IMR-90 (cell line): Measurements from ENCODE around the gene TBC1D12. TPM values are rescaled to one million over a fixed set of nuclear protein-coding genes. Genes with fewer than 3 reads are reported as not detected.

Experiments
- ATAC-seq: fragments of 200-7000 bp; cut with Tn5 transposase; 2 replicates; pipeline ENCODE4 v1.9.1; 2020; ENCODE audit warnings: low read depth, mild to moderate bottlenecking, moderate library complexity
- BruUV-seq: library from RNA; stranded (reverse); fragments of 400-500 nt; replicated peaks from 2 replicates; lab custom pipeline; 2021; lab: Mats Ljungman, UMichigan
- CTCF ChIA-PET: fragments of 300-600 bp; formaldehyde crosslinking; extraction: SDS; loops from one replicate; lab custom pipeline; 2021; ENCODE audit warnings: antibody characterized with exemption; lab: Yijun Ruan, JAX
- POLR2A ChIA-PET: fragments of 300-600 bp; sonication (Branson Sonifier 250); formaldehyde crosslinking; loops from one replicate; lab custom pipeline; 2022; ENCODE audit warnings: antibody characterized with exemption; ENCODE audit not compliant: unreplicated experiment; lab: Charles Lee
- DNase-seq: peaks from one replicate; pipeline ENCODE4 v3.0.0; 2013
- H2AFZ ChIP-seq: replicated peaks from 2 replicates; pipeline ENCODE3; 2013; ENCODE audit warnings: low read length, mild to moderate bottlenecking; ENCODE audit not compliant: poor library complexity
- H2AK5ac ChIP-seq: 2 replicates; pipeline ENCODE4 v1.6.1; 2013; ENCODE audit warnings: low read depth, low read length, inconsistent platforms
- H2AK9ac ChIP-seq: replicated peaks from 2 replicates; pipeline ENCODE3; 2013; ENCODE audit warnings: mild to moderate bottlenecking, low read depth, low read length, moderate library complexity; ENCODE audit not compliant: poor library complexity
- H2BK120ac ChIP-seq: 2 replicates; pipeline ENCODE4 v1.6.1; 2013; ENCODE audit warnings: low read depth, low read length, inconsistent platforms
- H2BK15ac ChIP-seq: 3 replicates; pipeline ENCODE4 v1.6.1; 2013; ENCODE audit warnings: low read depth, low read length, inconsistent platforms
- H2BK20ac ChIP-seq: 2 replicates; pipeline ENCODE4 v1.6.1; 2013; ENCODE audit warnings: low read depth, mild to moderate bottlenecking, inconsistent platforms, low read length, moderate library complexity
- H2BK5ac ChIP-seq: 2 replicates; pipeline ENCODE4 v1.6.1; 2013; ENCODE audit warnings: mild to moderate bottlenecking, low read depth, low read length, inconsistent platforms; ENCODE audit not compliant: poor library complexity, severe bottlenecking
- H3K14ac ChIP-seq: replicated peaks from 2 replicates; pipeline ENCODE4 v1.6.1; 2013; ENCODE audit warnings: low read depth, low read length, inconsistent platforms
- H3K18ac ChIP-seq: 2 replicates; pipeline ENCODE4 v1.6.1; 2013; ENCODE audit warnings: low read depth, low read length, control low read depth
- H3K23ac ChIP-seq: 2 replicates; pipeline ENCODE4 v1.6.1; 2013; ENCODE audit warnings: low read depth, low read length, inconsistent platforms
- H3K27ac ChIP-seq: 2 replicates; pipeline ENCODE4 v1.5.1; 2013; ENCODE audit warnings: mild to moderate bottlenecking, control low read depth, low read length; ENCODE audit not compliant: insufficient read depth
- H3K27me3 ChIP-seq: 2 replicates; pipeline ENCODE4 v1.6.1; 2013; ENCODE audit warnings: low read length; ENCODE audit not compliant: control insufficient read depth, insufficient read depth
- H3K36me3 ChIP-seq: 2 replicates; pipeline ENCODE4 v1.6.1; 2013; ENCODE audit warnings: low read length, mixed read lengths; ENCODE audit not compliant: control insufficient read depth, insufficient read depth
- H3K4ac ChIP-seq: 2 replicates; pipeline ENCODE4 v1.6.1; 2013; ENCODE audit warnings: low read depth, low read length, inconsistent platforms
- H3K4me1 ChIP-seq: 2 replicates; pipeline ENCODE4 v1.6.1; 2013; ENCODE audit warnings: low read length, mixed read lengths; ENCODE audit not compliant: control insufficient read depth, insufficient read depth
- H3K4me2 ChIP-seq: 2 replicates; pipeline ENCODE4 v1.6.1; 2013; ENCODE audit warnings: low read depth, mild to moderate bottlenecking, control low read depth, low read length, moderate library complexity
- H3K4me3 ChIP-seq: 2 replicates; pipeline ENCODE4 v1.5.1; 2013; ENCODE audit warnings: low read depth, mild to moderate bottlenecking, control low read depth, low read length, moderate library complexity; ENCODE audit not compliant: insufficient read depth
- H3K56ac ChIP-seq: 2 replicates; pipeline ENCODE4 v1.6.1; 2013; ENCODE audit warnings: low read length, inconsistent platforms; ENCODE audit not compliant: insufficient read depth; ENCODE audit errors: extremely low read depth
- H3K79me1 ChIP-seq, 2 experiments: 2 replicates each; pipeline ENCODE4 v1.6.1; 2013; ENCODE audit warnings: low read length in 2 of 2, inconsistent platforms in 1 of 2, low read depth in 1 of 2
- H3K9ac ChIP-seq: 2 replicates; pipeline ENCODE4 v1.6.1; 2013; ENCODE audit warnings: low read depth, low read length, control low read depth
- H3K9me1 ChIP-seq: 2 replicates; pipeline ENCODE4 v1.6.1; 2013; ENCODE audit warnings: low read length, inconsistent platforms; ENCODE audit not compliant: insufficient read depth
- H3K9me3 ChIP-seq: 2 replicates; pipeline ENCODE4 v1.6.1; 2013; ENCODE audit warnings: low read length; ENCODE audit not compliant: control insufficient read depth, insufficient read depth
- H4K20me1 ChIP-seq: 2 replicates; pipeline ENCODE4 v1.6.1; 2013; ENCODE audit warnings: low read length, inconsistent platforms; ENCODE audit not compliant: insufficient read depth
- H4K5ac ChIP-seq: 2 replicates; pipeline ENCODE4 v1.6.1; 2013; ENCODE audit warnings: mild to moderate bottlenecking, low read depth, low read length, control low read depth
- H4K8ac ChIP-seq, 2 experiments: 2 replicates each; pipeline ENCODE4 v1.6.1; 2013; ENCODE audit warnings: low read depth in 2 of 2, low read length in 2 of 2, control low read depth in 1 of 2, inconsistent platforms in 1 of 2
- H4K91ac ChIP-seq: 2 replicates; pipeline ENCODE4 v1.6.1; 2013; ENCODE audit warnings: low read depth, low read length, inconsistent platforms; ENCODE audit not compliant: insufficient read depth
- BHLHE40 ChIP-seq: fragments of 150-350 bp; IDR thresholded peaks from 2 replicates; pipeline ENCODE4 v1.6.1; 2016; ENCODE audit warnings: mild to moderate bottlenecking, low read depth, low read length
- SMC3 ChIP-seq: fragments of 150-350 bp; IDR thresholded peaks from 2 replicates; pipeline ENCODE4 v1.6.1; 2016; ENCODE audit warnings: low read depth, mild to moderate bottlenecking, antibody characterized with exemption, low read length, moderate library complexity
- dilution Hi-C: fragments of 300-500 bp; cut with HindIII; formaldehyde crosslinking; loops from one replicate; pipeline ENCODE4 v1.14.3; 2018; ENCODE audit warnings: low sequenced_read_pairs; ENCODE audit not compliant: unreplicated experiment
- in situ Hi-C: fragments of 300-500 bp; cut with MboI; formaldehyde crosslinking; loops from 3 replicates; pipeline ENCODE4 v1.14.3; 2019; ENCODE audit warnings: low sequenced_read_pairs, inconsistent platforms, mixed read lengths
- intact Hi-C: fragments of 100-400 bp; cut with micrococcal nuclease; formaldehyde crosslinking; loops from 2 replicates; pipeline ENCODE4 v1.10.0; 2022
- polyA plus RNA-seq, 3 experiments: library from polyadenylated mRNA; depleted of rRNA; stranded (reverse); fragments of >200 nt; gene quantifications; 2 replicates each; pipeline ENCODE4 v1.2.3, GENCODE V29; 2012; ENCODE audit warnings: low replicate concordance in 1 of 3
- total RNA-seq: library from RNA; depleted of rRNA; stranded (reverse); fragments of >200 nt; gene quantifications from 2 replicates; pipeline ENCODE4 v1.2.3, GENCODE V29; 2012

Gene TBC1D12
- total and polyA plus RNA-seq, 2 of the 4 experiments (the other 2 are of a cell fraction), result 1.9 to 5.4 TPM

DNA sequence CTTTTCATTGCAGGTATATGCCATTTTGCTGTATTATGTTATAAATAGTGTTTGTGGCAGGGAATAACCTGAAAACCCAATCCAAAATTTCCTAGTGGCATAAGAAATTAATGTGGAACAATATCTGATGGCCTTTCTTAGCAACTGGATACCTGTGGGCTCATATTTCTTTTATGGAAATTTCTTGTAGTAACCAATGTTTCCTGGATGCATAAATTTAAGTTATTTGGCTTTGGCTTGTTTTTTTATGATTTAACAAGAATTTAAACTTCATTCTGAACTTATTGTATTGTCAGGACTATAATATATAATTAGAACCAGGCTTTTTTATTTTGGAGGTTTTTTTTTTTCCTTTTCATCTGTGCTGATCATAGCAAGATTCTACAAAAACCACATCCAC lies 30.1 kb downstream of the TBC1D12 start:
- peaks cover 16 to 26% of the 10 kb centered on the region in 2 experiments for H3K79me1 ChIP-seq
- no peaks in the 10 kb centered on the region for H3K27me3 ChIP-seq
- no peak overlapping the region for H4K91ac ChIP-seq
- in situ Hi-C loops, result loop anchor here (25.0 kb wide), 2 partner anchors 370 to 520 kb away; no protein-coding TSS in a partner anchor
- H3K14ac ChIP-seq, result no peak overlapping the region
- no peak overlapping the region for H2AK9ac ChIP-seq
- ChIA-PET POLR2A (no interaction called here), CTCF (no interaction called here)
- no peak overlapping the region for H2BK20ac ChIP-seq
- peaks cover 2% of the 10 kb centered on the region; the same call in 1 of the 2 replicates for H3K9me3 ChIP-seq
- H3K23ac ChIP-seq, result no peak overlapping the region
- H3K4me3 ChIP-seq, result no peak overlapping the region
- no peak overlapping the region for H2AK5ac ChIP-seq
- H3K36me3 ChIP-seq, result no peaks in the 10 kb centered on the region
- dilution Hi-C loops, result no loop called here
- peaks cover 6% of the 10 kb centered on the region for H3K9me1 ChIP-seq
- no peak overlapping the region for H2BK120ac ChIP-seq
- H2BK5ac ChIP-seq, result no peak overlapping the region
- H2BK15ac ChIP-seq, result no peak overlapping the region
- ATAC-seq, result no peak
- H2AFZ ChIP-seq, result no peak overlapping the region
- DNase-seq, result no peak
- peaks cover 6% of the 10 kb centered on the region for H3K4me1 ChIP-seq
- no peak overlapping the region for H3K4me2 ChIP-seq
- H4K8ac ChIP-seq, result no peak overlapping the region
- no peak overlapping the region for H3K18ac ChIP-seq
- H3K4ac ChIP-seq, result no peak overlapping the region
- H3K27ac ChIP-seq, result no peak overlapping the region
- no peak overlapping the region for H4K5ac ChIP-seq
- H4K20me1 ChIP-seq, result peaks cover 14% of the 10 kb centered on the region; the same call in 1 of the 2 replicates
- intact Hi-C loops, result no loop called here
- BruUV-seq, result no TSS peak
- no peak for TF ChIP-seq SMC3
- TF ChIP-seq BHLHE40, result no peak
- no peak overlapping the region for H3K9ac ChIP-seq
- no peak overlapping the region for H3K56ac ChIP-seq
